Epithelial cell of esophagus (primary cell): ENCODE measurements around the gene B3GNT7.
"Not testable (repeated sequence)": the region's sequence is repeated elsewhere in the genome, so short reads cannot be mapped to it uniquely, and the experiment has no call there.

Experiments
- DNase-seq: peaks from one replicate; pipeline ENCODE4 v3.0.0; 2010; ENCODE audit warnings: low read depth
- H3K4me3 ChIP-seq: 2 replicates; pipeline ENCODE4 v1.5.1; 2011; ENCODE audit warnings: mild to moderate bottlenecking, low read length, control low read depth
- TF ChIP-seq, protein P1 (sequence below): IDR thresholded peaks from 2 replicates; pipeline ENCODE4 v1.5.1; 2011; ENCODE audit warnings: low read depth, mild to moderate bottlenecking, low read length, control low read depth, inconsistent platforms; ENCODE audit not compliant: insufficient read depth; ENCODE audit errors: missing control alignments

Gene B3GNT7

DNA sequence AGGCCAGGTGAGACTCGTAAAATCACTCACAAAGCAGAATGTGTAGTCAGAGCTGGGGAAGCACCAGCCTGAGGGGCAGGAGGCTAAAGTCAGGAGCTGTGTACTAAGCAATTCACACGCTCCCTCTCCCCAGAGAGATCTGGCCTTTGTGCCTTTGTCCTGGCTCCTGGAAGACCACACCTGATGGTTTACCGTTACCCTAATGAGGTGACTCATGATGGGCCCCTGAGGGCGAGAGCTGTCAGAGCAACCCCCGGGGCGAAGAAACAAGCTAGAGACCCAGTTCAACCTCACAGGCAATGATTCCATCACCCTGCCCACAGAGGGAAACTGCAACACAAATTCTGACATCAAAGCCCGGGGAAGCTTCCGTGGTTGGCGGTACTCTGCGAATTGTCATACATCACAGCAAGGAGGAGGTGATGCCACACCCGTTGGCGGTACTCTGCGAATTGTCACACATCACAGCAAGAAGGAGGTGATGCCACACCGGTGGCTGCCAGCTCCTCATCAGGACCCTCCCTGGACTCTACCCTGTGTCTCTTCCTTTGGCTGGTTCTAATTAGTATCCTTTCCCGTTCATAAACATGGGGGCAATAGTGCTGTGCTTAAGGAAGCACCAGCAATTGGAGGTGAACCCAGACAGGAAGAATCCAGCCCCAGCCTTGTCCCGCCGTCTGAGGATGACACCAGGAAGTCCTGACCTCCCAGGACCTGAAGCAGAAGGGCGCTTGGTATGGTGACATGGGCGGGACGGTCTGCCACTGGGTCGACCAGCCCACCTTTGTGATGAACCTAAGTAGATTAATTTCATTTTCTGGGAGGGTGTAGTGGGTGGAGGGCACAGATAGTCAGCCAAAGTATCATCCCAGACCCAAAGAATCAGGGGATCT is 30.5 kb downstream of the B3GNT7 start:
- no peak overlapping the region for H3K4me3 ChIP-seq
- DNase-seq = no peak

DNA sequence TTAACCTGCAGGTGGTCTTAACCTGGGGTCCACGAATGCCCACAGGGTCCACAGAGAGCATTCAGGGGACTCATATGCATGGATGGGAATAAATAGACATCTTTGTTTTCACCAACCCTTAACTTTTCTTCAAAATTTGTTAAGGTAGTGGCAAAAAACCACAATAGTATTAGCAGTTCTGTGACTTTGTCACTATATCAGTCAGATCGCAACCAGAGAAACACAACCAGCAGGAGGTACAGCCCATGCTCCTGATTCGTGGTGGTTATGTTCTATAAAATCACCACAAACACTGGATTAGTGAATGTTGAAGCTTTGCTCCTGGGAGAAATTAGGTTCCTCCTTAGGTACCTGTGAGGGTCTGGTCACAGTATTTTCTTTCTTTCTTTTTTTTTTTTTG is 31.6 kb downstream of the B3GNT7 start:
- DNase-seq = no peak
- TF ChIP-seq, protein P1, sequence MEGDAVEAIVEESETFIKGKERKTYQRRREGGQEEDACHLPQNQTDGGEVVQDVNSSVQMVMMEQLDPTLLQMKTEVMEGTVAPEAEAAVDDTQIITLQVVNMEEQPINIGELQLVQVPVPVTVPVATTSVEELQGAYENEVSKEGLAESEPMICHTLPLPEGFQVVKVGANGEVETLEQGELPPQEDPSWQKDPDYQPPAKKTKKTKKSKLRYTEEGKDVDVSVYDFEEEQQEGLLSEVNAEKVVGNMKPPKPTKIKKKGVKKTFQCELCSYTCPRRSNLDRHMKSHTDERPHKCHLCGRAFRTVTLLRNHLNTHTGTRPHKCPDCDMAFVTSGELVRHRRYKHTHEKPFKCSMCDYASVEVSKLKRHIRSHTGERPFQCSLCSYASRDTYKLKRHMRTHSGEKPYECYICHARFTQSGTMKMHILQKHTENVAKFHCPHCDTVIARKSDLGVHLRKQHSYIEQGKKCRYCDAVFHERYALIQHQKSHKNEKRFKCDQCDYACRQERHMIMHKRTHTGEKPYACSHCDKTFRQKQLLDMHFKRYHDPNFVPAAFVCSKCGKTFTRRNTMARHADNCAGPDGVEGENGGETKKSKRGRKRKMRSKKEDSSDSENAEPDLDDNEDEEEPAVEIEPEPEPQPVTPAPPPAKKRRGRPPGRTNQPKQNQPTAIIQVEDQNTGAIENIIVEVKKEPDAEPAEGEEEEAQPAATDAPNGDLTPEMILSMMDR = no peak
- H3K4me3 ChIP-seq = no peak overlapping the region

More for the DNA sequence above, 30.5 kb downstream of the B3GNT7 start:
- TF ChIP-seq, protein P1 = no peak

DNA sequence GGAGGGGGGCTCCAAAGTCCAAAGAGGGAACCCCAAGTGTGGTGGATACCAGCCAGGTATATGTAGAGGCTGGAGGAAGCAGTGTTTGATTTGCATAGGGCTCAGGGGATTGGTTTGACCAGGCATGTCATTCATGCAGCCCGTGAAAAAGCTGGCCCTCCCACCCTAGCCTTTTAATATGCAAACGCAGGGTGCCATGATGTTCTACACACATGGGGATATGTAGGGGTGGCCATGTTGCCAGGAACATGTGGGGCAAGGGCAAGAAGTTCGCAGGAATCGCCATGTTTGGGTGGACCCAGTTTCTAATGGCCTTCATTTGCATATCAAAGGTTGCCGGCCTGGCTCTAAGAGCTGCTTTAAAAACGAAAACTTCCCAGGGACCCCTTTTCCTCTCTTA is 33.6 kb downstream of the B3GNT7 start:
- TF ChIP-seq, protein P1 = no peak
- no peak overlapping the region for H3K4me3 ChIP-seq
- no peak for DNase-seq

GRCh38 chr2:231429901-231430300 is 34.4 kb downstream of the B3GNT7 start:
- H3K4me3 ChIP-seq = no peak overlapping the region
- TF ChIP-seq, protein P1 = no peak
- no peak for DNase-seq

DNA sequence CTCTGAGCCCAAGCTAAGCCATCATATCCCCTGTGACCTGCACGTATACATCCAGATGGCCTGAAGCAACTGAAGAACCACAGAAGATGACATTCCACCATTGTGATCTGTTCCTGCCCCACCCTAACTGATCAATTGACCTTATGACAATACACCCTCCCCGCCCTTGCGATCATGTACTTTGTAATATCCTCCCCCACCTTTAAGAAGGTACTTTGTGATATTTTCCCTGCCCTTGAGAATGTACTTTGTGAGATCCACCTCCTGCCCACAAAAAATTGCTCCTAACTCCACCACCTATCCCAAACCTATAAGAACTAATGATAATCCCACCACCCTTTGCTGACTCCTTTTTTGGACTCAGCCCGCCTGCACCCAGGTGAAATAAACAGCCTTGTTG is 34.9 kb downstream of the B3GNT7 start:
- not testable (repeated sequence) for DNase-seq, H3K4me3 ChIP-seq

DNA sequence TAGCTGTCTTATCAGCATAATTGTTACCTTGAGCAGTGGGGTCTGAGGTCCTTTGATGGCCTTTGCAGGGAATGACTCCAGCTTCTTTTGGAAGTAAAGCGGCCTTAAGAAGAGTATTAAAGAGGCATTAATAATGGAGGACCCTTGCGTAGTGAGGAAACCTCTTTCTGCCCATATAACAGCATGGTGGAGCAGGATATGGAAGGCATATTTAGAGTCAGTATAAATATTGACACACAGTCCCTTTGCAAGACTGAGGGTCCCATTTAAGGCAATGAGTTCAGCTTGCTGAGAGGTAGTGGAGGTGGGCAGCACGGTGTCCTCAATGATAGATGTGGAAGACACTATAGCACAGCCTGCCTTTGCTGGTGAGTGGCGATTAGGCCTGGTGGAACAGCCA is 36.1 kb downstream of the B3GNT7 start:
- TF ChIP-seq, protein P1 = no peak
- H3K4me3 ChIP-seq = no peak overlapping the region
- DNase-seq = no peak

- TF ChIP-seq, protein P1 = no peak
- H3K4me3 ChIP-seq = no peak overlapping the region
- no peak for DNase-seq
Measured at GRCh38 chr2:231433990-231434389, 38.5 kb downstream of the B3GNT7 start.
